Esophagus (tissue), 2 donors: ENCODE data around the gene CCNK. TPM values are rescaled to one million over a fixed set of nuclear protein-coding genes. Genes with fewer than 3 reads are reported as not detected.

Source experiments
- H3K27ac ChIP-seq, 2 donors: one replicate each; pipeline ENCODE4 v1.5.1; 2013; ENCODE audit warnings: low read depth in 2 of 2, mild to moderate bottlenecking in 2 of 2, inconsistent platforms in 1 of 2, low read length in 1 of 2, moderate library complexity in 1 of 2
- H3K27me3 ChIP-seq, 2 donors: one replicate each; pipeline ENCODE4 v1.6.1; 2013; ENCODE audit warnings: low read length in 2 of 2, control low read depth in 1 of 2, mild to moderate bottlenecking in 1 of 2; ENCODE audit not compliant: insufficient read depth in 2 of 2, control insufficient read depth in 1 of 2
- H3K36me3 ChIP-seq, 2 donors: one replicate each; pipeline ENCODE4 v1.6.1; 2013; ENCODE audit warnings: low read length in 1 of 2; ENCODE audit not compliant: control insufficient read depth in 2 of 2, insufficient read depth in 2 of 2
- H3K4me1 ChIP-seq, 2 donors: one replicate each; pipeline ENCODE4 v1.6.1; 2013; ENCODE audit warnings: low read length in 1 of 2; ENCODE audit not compliant: control insufficient read depth in 2 of 2, insufficient read depth in 2 of 2
- H3K4me3 ChIP-seq, 2 donors: one replicate each; pipeline ENCODE4 v1.5.1; 2013; ENCODE audit warnings: low read length in 2 of 2, mild to moderate bottlenecking in 2 of 2, low read depth in 1 of 2, moderate library complexity in 1 of 2
- H3K9me3 ChIP-seq, 2 donors: one replicate each; pipeline ENCODE4 v1.6.1; 2013; ENCODE audit warnings: mild to moderate bottlenecking in 2 of 2, low read depth in 1 of 2, low read length in 1 of 2, moderate library complexity in 1 of 2; ENCODE audit not compliant: control insufficient read depth in 2 of 2, insufficient read depth in 1 of 2
- WGBS, 2 donors: extraction: QIAGEN DNeasy Blood & Tissue Kit; methylation state at CpG; one replicate each; pipeline ENCODE4 v1.1.7; 2013; 5-methylcytosine and 5-hydroxymethylcytosine counted together
- polyA plus RNA-seq, 2 donors: library from polyadenylated mRNA; stranded (reverse); fragments of 200-250 nt; gene quantifications; one replicate each; pipeline ENCODE4 v1.2.3, GENCODE V29; 2013
- donor health status: healthy with polysubstance abuse.
- donor health status: Bipolar disorder and iron deficiency.

CCNK gene
- polyA plus RNA-seq, 2 donors: 12.4 to 15.4 TPM

DNA sequence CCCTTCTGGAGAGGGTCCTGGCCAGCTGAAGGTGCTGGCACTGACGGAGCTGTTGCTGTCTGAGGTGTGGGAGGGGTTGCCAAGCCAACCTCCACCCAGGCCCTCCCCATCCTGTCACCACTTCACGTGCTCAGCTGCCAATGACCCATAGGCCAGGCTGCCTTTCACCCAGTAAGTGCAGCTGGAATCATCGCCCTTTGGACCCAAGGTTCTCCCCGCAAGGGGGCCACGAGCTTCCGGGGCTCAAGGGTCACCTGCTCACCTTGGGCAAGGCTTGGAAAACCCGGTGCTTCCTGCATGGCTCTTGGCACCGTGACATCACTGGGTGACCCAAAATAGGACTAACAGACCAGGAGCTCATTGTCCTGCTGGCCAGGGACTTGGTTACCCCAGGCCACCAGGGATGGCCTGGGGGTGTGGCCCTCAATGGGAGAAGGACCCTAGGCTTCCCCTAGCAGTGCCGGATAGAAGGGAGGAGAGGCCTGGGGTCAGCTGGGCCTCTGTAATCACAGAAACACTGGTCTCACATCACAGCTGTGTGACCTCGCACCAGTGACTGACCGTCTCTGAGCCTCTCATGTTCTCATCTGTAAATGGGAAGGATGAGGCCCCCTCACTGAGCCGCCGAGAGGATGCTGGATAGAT lies 71.5 kb downstream of the CCNK start:
- WGBS, 2 donors: 50 to 75% methylated on average over 13 of the region's 13 CpGs
- H3K27me3 ChIP-seq: no peaks in the 10 kb centered on the region
- H3K9me3 ChIP-seq: no peaks in the 10 kb centered on the region
- no peak overlapping the region for H3K4me3 ChIP-seq
- H3K4me1 ChIP-seq: peaks cover 0 to 30% of the 10 kb centered on the region in 2 donors
- H3K36me3 ChIP-seq: peaks cover 0 to 3% of the 10 kb centered on the region in 2 donors
- peak overlapping the region in 1 of 2 donors; percentile 16 for H3K27ac ChIP-seq

DNA sequence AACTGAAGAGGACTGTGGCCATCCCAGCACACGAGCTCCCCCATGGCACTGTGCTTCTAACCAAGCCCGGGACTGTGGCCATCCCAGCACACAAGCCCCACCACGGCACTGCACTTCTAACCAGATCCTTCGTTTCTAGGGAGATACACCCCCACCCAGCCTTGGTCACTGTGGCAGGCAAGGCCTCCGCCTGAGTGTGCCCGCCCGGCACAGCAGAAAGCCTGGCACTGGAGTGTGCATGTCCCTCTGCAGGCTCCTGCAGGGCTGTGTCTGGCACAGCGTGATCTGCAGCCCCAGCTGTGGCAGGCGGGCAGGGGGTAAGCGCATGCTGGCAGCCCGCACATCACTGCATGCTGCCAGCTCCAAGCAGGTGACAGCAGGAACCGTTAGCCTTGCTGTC lies 73.0 kb downstream of the CCNK start:
- Histone ChIP-seq H3K27me3 (no peaks in the 10 kb centered on the region), H3K4me1 (peaks cover 0 to 30% of the 10 kb centered on the region in 2 donors), H3K36me3 (peaks cover 0 to 5% of the 10 kb centered on the region in 2 donors), H3K27ac (peak overlapping the region in 1 of 2 donors; percentile 69), H3K4me3 (no peak overlapping the region), H3K9me3 (no peaks in the 10 kb centered on the region)
- WGBS, 2 donors: 56 to 68% methylated on average over 12 of the region's 12 CpGs

DNA sequence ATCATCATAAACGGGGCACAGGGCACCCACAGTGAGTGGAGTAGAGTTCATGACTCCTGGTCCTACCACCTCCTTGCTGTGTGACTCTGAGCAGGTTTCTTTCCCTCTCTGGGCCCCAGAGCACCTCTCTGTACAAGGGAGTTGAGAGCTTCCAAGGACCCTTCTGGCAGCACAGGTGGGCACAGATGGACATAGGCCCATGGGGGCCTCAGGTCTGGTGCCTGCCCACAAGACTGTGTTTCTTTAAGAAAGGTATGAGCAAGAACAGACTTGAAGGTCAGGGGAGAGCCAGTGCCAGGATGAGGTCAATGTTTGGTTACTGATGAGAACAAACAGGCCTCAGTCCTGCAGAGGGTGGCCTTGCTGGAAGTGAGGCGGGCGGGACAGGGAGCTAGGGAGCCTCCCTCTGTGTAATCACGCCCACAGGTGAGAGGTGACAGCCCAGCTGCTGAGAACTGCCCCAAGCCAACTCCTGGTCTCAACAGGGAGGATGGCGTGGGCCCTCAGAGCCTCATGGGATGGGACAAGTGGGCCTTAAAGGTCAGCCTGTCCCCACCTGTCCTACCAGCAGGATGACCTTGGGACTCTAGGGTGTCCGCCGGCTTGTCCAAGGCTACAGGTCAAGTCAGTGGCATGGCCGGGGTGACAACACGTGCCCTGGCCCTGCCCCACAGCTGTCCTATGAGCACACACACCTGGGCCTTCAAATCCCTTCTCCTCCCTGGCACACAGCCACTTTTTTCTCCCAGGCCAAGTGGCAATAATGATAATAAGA lies 73.7 kb downstream of the CCNK start:
- Histone ChIP-seq H3K4me1 (peaks cover 0 to 27% of the 10 kb centered on the region in 2 donors), H3K27me3 (no peaks in the 10 kb centered on the region), H3K36me3 (peaks cover 0 to 5% of the 10 kb centered on the region in 2 donors), H3K27ac (peak overlapping the region in 1 of 2 donors; percentile 69), H3K9me3 (no peaks in the 10 kb centered on the region), H3K4me3 (no peak overlapping the region)
- WGBS, 2 donors: 56 to 59% methylated on average over 9 of the region's 9 CpGs

DNA sequence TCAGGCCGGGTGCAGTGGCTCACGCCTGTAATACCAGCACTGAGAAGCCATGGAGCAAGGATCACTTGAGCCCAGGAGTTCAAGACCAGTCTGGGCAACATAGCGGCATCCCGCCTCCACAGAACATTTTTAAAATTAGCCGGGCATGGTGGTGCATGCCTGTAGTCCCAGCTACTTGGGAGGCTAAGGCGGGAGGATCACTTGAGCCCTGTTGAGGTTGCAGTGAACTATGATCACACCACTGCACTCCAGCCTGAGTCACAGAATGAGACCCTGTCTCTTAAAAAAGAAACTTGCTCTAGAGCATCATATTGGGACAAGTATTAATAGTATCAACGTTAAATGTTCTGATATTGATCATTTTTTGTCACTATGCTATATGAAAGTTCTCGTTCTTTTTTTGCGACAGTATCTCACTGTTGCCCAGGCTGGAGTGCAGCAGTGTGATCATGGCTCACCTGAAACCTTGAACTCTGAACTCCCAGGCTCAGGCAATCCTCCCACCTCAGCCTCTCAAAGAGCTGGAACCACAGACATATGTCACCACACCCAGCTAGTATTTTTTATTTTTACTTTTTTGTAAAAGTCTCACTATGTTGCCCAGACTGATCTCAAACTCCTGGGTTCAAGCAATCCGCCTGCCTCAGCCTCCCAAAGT lies 75.1 kb downstream of the CCNK start:
- Histone ChIP-seq H3K4me3 (no peak overlapping the region), H3K4me1 (peaks cover 0 to 32% of the 10 kb centered on the region in 2 donors), H3K9me3 (no peaks in the 10 kb centered on the region), H3K27ac (no peak overlapping the region), H3K27me3 (no peaks in the 10 kb centered on the region), H3K36me3 (peaks cover 0 to 6% of the 10 kb centered on the region in 2 donors)
- WGBS, 2 donors: 91 to 94% methylated on average over 10 of the region's 10 CpGs

DNA sequence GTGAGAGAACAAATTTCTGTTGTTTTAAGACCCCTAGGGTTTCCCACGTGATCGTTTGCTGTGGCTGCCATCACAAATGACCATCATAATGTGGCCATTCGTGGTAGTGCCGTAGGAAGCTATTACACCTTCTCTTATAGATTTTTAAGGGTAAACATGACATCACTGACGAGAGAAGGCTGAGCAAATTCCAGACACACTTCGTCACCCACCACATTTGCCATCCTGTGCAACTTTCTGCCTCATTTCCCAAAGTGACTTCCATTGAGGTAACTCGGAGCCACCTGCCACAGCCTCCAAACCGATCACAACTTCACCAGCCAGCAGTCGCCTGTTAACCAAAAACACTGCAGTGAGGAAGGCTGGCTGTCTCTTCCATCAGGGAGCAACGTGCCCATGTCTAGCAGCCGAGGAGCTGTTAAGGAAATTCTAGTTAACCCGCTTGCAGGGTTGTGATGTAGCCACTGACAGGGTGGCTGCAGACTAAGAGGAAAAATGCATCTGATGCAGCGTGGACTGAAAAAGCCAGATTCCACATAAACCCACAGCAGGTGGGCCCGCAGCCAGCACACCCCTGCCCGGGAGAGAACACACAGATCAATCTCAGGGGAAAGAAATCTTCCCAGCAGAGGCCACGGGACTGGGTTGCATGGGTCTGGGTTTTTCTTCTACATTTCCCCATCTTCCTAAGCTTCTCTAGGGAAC lies 78.2 kb downstream of the CCNK start:
- Histone ChIP-seq H3K27ac (peak overlapping the region in 1 of 2 donors; percentile 57), H3K4me1 (peaks cover 4 to 41% of the 10 kb centered on the region in 2 donors), H3K9me3 (no peaks in the 10 kb centered on the region), H3K4me3 (no peak overlapping the region), H3K36me3 (peaks cover 0 to 3% of the 10 kb centered on the region in 2 donors), H3K27me3 (no peaks in the 10 kb centered on the region)
- WGBS, 2 donors: 70 to 75% methylated on average over 16 of the region's 16 CpGs

DNA sequence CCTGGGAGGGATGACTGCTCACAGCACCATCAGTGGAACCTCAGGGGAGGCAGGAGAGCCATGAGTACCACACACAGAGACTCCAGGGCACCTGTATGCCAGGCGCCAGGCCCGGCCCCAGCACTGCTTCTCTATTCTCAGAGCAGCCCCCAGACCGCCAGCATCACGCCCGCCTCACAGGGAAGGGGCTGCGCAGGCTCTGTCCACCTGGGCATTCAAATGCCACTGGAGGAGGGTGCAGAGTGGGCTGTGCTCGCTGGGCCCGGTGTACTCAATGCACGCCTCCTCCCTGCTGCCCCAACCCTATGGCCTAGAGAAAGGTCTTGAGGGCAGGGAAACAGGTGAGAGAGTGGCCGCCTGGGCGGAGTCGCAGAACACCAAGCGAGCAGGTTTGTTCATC lies 79.2 kb downstream of the CCNK start:
- WGBS, 2 donors: 88 to 90% methylated on average over 13 of the region's 13 CpGs
- Histone ChIP-seq H3K4me1 (peaks cover 6 to 40% of the 10 kb centered on the region in 2 donors), H3K4me3 (no peak overlapping the region), H3K36me3 (peaks cover 0 to 3% of the 10 kb centered on the region in 2 donors), H3K27ac (peak overlapping the region; percentile 75 to 96), H3K27me3 (no peaks in the 10 kb centered on the region), H3K9me3 (no peaks in the 10 kb centered on the region)

DNA sequence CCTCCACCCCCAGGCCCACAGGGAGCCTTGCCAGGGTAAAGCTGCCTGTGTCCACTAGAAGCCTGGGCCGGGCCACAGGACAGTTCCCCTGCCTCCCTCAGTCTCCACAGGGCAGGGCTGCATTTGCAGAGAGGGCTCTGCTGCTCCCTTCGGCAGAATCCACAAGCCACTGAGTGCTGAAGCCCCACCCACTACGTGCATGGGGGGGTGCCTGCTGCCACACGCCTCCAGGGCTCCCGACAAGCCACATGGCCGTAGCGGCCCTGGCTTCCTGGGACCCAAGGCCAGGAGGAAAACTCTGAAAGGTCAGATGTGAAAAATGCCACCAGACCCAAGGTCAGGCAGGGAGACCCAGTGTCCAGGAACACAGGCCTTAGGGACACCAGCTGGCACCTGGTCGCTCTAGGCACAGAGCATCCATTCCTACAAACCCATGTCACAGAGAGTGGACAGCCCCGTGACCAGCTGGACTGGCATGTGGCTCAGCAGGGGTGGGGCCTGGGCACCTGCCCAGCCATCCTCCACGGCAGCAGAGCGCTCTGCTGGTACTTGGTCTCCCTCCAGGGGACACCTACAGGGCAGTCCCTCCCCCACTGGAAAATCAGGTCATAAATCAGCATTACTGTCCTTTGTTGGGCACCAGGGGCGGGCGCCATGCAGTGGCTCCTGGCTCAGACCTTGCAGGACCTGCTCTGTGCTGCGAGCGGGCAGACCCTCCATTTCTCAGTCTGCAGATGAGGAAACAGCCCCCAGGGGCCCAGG lies 79.9 kb downstream of the CCNK start:
- H3K4me1 ChIP-seq: peaks cover 10 to 44% of the 10 kb centered on the region in 2 donors
- H3K4me3 ChIP-seq: no peak overlapping the region
- peak overlapping the region; percentile 75 to 96 for H3K27ac ChIP-seq
- peaks cover 0 to 3% of the 10 kb centered on the region in 2 donors for H3K36me3 ChIP-seq
- 43 to 50% methylated on average over 15 of the region's 15 CpGs for WGBS, 2 donors
- no peaks in the 10 kb centered on the region for H3K9me3 ChIP-seq
- no peaks in the 10 kb centered on the region for H3K27me3 ChIP-seq

DNA sequence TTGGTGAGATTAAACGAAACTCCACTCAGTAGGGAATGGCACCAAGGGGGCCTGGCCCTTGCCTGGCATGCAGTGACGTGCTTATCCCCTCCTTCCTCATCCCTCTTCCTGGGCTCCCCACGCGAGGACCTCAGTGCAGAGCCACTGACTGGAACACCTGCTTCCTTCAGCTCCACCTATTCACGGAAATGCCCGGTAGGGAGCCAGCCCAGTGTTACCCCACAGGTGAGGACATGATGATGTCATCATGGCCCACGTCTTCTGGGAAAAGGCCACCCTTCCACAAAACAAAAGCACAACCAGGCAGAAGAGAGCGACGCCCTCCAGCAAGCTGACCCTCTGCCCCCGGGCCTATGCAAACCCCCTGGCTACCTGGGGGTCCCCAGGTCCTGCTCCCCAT lies 80.7 kb downstream of the CCNK start:
- Histone ChIP-seq H3K36me3 (peaks cover 0 to 3% of the 10 kb centered on the region in 2 donors), H3K4me1 (peaks cover 16 to 51% of the 10 kb centered on the region in 2 donors), H3K27ac (peak overlapping the region; percentile 75 to 96), H3K4me3 (no peak overlapping the region), H3K9me3 (no peaks in the 10 kb centered on the region), H3K27me3 (no peaks in the 10 kb centered on the region)
- 58 to 59% methylated on average over 10 of the region's 10 CpGs for WGBS, 2 donors
